Breast epithelium (tissue), 4 donors: ENCODE data around the gene PRKG1. TPM values are rescaled to one million over a fixed set of nuclear protein-coding genes. Genes with fewer than 3 reads are reported as not detected.

ENCODE experiments used
- DNase-seq, 2 donors: peaks; one replicate each; pipeline ENCODE4 v3.0.0-alpha.2; 2019; ENCODE audit warnings: low spot score in 2 of 2
- H3K27ac ChIP-seq, 2 donors: fragments of 200-600 bp; sonication (generic) in 1 of 2; one replicate each; pipeline ENCODE4 v1.5.1; 2016 to 2019; ENCODE audit warnings: mild to moderate bottlenecking in 1 of 2
- H3K27me3 ChIP-seq, 2 donors: fragments of 200-600 bp; sonication (generic) in 1 of 2; one replicate each; pipeline versions ENCODE4 v1.5.1 to v1.6.0; 2017 to 2019; ENCODE audit warnings: control low read depth in 1 of 2, mild to moderate bottlenecking in 1 of 2
- H3K36me3 ChIP-seq: fragments of 200-600 bp; one replicate; pipeline ENCODE4 v1.5.1; 2019
- H3K4me1 ChIP-seq, 2 donors: fragments of 200-600 bp; sonication (generic); one replicate each; pipeline ENCODE4 v1.5.1; 2016 to 2019; ENCODE audit warnings: control low read depth in 1 of 2
- H3K4me3 ChIP-seq, 3 donors: fragments of 200-600 bp; sonication (generic); 1 replicate in 2 of 3; 2 replicates in 1 of 3; pipeline ENCODE4 v1.5.1; 2016 to 2019; ENCODE audit warnings: mild to moderate bottlenecking in 3 of 3, moderate library complexity in 2 of 3
- H3K9me3 ChIP-seq, 2 donors: fragments of 200-600 bp; sonication (generic) in 1 of 2; one replicate each; pipeline ENCODE4 v1.5.1; 2016 to 2019; ENCODE audit warnings: control low read depth in 1 of 2
- POLR2A ChIP-seq: fragments of 450-650 bp; IDR thresholded peaks from one replicate; pipeline ENCODE4 v1.6.1; 2016; ENCODE audit warnings: antibody characterized with exemption, mild to moderate bottlenecking, moderate library complexity
- POLR2AphosphoS5 ChIP-seq, 3 donors: sonication (generic); formaldehyde crosslinking; IDR thresholded peaks; one replicate each; pipeline ENCODE4 v1.6.1; 2017; ENCODE audit warnings: antibody characterized with exemption in 3 of 3
- intact Hi-C: fragments of 100-400 bp; cut with DNase I; formaldehyde crosslinking; loops from one replicate; pipeline ENCODE4 v1.15.1; 2023; ENCODE audit warnings: low total_unique reads
- total RNA-seq, 3 donors: library from RNA; depleted of rRNA; stranded (reverse); fragments of >200 nt; gene quantifications; one replicate each; pipeline ENCODE4 v1.1.0, GENCODE V29; 2016
- TF ChIP-seq, protein P1 (sequence below), 3 donors: fragments of 450-650 bp; IDR thresholded peaks; one replicate each; pipeline ENCODE4 v1.5.1; 2016 to 2017; ENCODE audit warnings: antibody characterized with exemption in 3 of 3, mild to moderate bottlenecking in 3 of 3, moderate library complexity in 3 of 3

The PRKG1 gene
- total RNA-seq, 3 donors from 2014 or later, result 10.9 to 36.9 (median 19.7) TPM

DNA sequence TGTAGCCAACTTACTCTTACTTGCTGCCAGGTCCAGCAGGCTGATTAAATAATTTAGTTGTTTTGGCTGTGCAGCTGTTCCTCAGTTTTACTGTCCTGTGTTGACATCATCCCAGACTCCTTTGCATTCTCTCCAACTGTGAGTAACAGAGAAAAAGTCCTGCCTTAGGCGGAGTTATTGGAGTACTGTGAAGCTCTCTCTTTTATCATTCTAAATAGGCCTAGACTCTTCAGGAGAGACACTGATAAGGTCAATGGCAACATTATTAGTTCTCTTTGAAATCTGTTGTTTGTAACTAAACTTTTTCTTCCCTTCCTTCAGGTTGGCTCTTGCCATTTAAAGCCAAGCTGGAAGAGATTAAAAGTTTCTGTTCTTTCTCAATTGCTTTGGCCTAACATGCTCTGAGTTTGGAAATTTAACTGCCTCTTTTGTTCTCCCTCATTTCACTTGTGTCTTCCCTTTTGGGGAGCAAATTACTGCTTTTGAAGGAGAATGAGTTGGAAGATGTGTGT is 840.8 kb downstream of the PRKG1 start:
- H3K9me3 ChIP-seq, result no peaks in the 10 kb centered on the region
- TF ChIP-seq, protein P1, sequence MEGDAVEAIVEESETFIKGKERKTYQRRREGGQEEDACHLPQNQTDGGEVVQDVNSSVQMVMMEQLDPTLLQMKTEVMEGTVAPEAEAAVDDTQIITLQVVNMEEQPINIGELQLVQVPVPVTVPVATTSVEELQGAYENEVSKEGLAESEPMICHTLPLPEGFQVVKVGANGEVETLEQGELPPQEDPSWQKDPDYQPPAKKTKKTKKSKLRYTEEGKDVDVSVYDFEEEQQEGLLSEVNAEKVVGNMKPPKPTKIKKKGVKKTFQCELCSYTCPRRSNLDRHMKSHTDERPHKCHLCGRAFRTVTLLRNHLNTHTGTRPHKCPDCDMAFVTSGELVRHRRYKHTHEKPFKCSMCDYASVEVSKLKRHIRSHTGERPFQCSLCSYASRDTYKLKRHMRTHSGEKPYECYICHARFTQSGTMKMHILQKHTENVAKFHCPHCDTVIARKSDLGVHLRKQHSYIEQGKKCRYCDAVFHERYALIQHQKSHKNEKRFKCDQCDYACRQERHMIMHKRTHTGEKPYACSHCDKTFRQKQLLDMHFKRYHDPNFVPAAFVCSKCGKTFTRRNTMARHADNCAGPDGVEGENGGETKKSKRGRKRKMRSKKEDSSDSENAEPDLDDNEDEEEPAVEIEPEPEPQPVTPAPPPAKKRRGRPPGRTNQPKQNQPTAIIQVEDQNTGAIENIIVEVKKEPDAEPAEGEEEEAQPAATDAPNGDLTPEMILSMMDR (IDR thresholded peaks at IDR 0.05), result no peak
- no peak for TF ChIP-seq POLR2A
- no peak for TF ChIP-seq POLR2AphosphoS5 (IDR thresholded peaks at IDR 0.05)
- no peak overlapping the region for H3K27ac ChIP-seq
- no peaks in the 10 kb centered on the region for H3K4me1 ChIP-seq
- no peak overlapping the region for H3K4me3 ChIP-seq
- H3K27me3 ChIP-seq, result no peaks in the 10 kb centered on the region
- no peak for DNase-seq
- intact Hi-C loops, result no loop called here
- no peaks in the 10 kb centered on the region for H3K36me3 ChIP-seq

DNA sequence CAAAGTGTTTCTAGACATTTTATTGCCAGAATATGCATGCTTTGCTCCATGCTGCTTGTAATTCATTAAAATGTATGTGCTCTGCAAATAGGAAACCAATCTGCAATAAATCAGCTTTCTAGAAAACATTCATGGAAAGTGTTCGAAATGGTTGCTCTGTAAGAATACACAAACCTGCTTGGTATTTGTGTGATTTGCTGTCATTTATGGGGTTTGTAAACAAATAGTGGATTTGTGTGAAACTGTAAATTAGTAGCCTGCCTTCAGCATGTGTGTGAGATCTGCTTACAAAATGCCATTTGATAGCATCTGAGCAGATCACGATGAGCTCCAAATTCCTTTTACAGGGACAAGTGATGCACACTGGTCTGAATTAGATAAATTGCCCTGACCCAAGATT is 844.2 kb downstream of the PRKG1 start:
- Histone ChIP-seq H3K36me3 (no peaks in the 10 kb centered on the region), H3K4me3 (no peak overlapping the region), H3K27me3 (no peaks in the 10 kb centered on the region), H3K4me1 (no peaks in the 10 kb centered on the region), H3K9me3 (no peaks in the 10 kb centered on the region), H3K27ac (no peak overlapping the region)
- intact Hi-C loops, result no loop called here
- TF ChIP-seq, protein P1 (IDR thresholded peaks at IDR 0.05), result no peak
- TF ChIP-seq POLR2A (no peak), POLR2AphosphoS5 (IDR thresholded peaks at IDR 0.05) (no peak)
- DNase-seq, result no peak

DNA sequence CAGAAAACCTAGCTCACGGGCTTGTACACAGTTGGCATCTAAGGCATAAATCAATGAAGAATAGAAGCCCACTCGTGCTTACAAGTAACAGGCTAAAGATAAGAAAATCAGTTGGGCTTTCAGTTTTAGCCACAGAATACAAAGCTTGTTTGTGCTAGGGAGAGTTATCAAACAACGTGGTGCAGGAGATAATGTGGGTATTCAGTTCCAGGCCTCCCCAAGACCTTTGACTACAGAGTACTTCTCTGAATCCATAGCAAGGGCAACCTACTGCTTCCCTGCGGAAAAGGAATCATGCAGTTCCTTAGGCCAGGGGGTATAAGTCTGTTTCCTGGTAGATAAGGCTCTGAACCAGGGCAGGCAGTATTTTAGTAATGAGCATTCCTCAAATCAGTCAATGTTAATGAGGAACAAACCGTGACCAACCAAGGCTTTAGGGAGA is 844.6 kb downstream of the PRKG1 start:
- DNase-seq, result no peak

DNA sequence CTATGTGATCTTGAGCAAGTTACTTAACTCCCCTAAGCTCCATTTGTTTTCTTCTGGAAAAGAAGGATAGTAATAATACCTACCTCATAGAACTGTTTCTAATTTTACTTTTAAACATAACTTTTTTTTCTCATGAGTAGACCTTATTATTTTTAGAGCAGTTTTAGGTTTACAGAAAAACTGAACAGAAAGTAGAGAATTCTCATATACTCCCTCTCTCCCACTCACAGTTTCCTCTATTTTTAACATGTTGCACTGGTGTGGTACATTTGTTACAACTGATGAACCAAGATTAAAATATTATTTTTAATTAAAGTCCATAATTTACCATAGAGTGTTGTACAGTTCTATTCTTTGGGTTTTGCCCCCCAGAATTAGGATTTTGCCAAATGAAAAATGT is 846.4 kb downstream of the PRKG1 start:
- Histone ChIP-seq H3K27ac (no peak overlapping the region), H3K4me1 (no peaks in the 10 kb centered on the region), H3K4me3 (no peak overlapping the region), H3K27me3 (no peaks in the 10 kb centered on the region), H3K36me3 (no peaks in the 10 kb centered on the region), H3K9me3 (no peaks in the 10 kb centered on the region)
- TF ChIP-seq, protein P1 (IDR thresholded peaks at IDR 0.05), result no peak
- TF ChIP-seq POLR2AphosphoS5 (IDR thresholded peaks at IDR 0.05) (no peak), POLR2A (no peak)
- intact Hi-C loops, result no loop called here
- no peak for DNase-seq

More for the DNA sequence above, 844.6 kb downstream of the PRKG1 start:
- Histone ChIP-seq H3K36me3 (no peaks in the 10 kb centered on the region), H3K27ac (no peak overlapping the region), H3K9me3 (no peaks in the 10 kb centered on the region), H3K4me1 (no peaks in the 10 kb centered on the region), H3K27me3 (no peaks in the 10 kb centered on the region), H3K4me3 (no peak overlapping the region)
- TF ChIP-seq, protein P1 (IDR thresholded peaks at IDR 0.05), result no peak
- TF ChIP-seq POLR2AphosphoS5 (IDR thresholded peaks at IDR 0.05) (no peak), POLR2A (no peak)
- intact Hi-C loops, result no loop called here

DNA sequence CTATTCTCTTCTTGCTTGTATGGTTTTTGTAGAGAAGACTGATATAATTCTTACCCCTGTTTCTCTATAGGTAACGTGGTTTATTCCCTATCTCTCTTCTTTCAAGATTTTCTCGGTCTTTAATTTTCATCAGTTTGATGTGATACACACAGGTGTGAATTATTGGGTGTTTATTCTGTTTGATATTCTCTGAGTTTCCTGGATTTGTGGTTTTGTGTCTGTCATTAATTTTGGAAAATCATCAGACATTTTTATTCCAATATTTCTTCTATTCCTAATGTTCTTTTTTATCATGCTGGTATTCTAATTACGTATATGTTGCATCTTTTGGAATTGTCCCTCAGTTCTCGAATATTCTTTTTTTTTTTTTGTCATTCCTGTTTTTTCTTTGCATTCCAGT is 850.1 kb downstream of the PRKG1 start:
- DNase-seq, result no peak
- intact Hi-C loops, result no loop called here
- H3K27ac ChIP-seq, result no peak overlapping the region
- H3K4me1 ChIP-seq, result no peaks in the 10 kb centered on the region
- H3K27me3 ChIP-seq, result no peaks in the 10 kb centered on the region
- H3K9me3 ChIP-seq, result no peaks in the 10 kb centered on the region
- no peak overlapping the region for H3K4me3 ChIP-seq
- TF ChIP-seq POLR2AphosphoS5 (IDR thresholded peaks at IDR 0.05) (no peak), POLR2A (no peak)
- TF ChIP-seq, protein P1 (IDR thresholded peaks at IDR 0.05), result no peak
- H3K36me3 ChIP-seq, result no peaks in the 10 kb centered on the region
